Hepatocyte (in vitro differentiated cells): ENCODE measurements around the gene PLPPR3. TPM values are rescaled to one million over a fixed set of nuclear protein-coding genes. Genes with fewer than 3 reads are reported as not detected.

Experiments used
- DNase-seq: peaks from one replicate; pipeline ENCODE4 v3.0.0-alpha.2; 2016; ENCODE audit warnings: low spot score
- H2AFZ ChIP-seq: fragments of 200-600 bp; sonication (generic); 2 replicates; pipeline ENCODE4 v1.6.0; 2016; ENCODE audit warnings: antibody characterized with exemption, mild to moderate bottlenecking
- H3K27ac ChIP-seq: fragments of 200-600 bp; sonication (generic); 2 replicates; pipeline ENCODE4 v1.5.1; 2016; ENCODE audit warnings: mild to moderate bottlenecking
- H3K27me3 ChIP-seq: fragments of 200-600 bp; sonication (generic); 2 replicates; pipeline ENCODE4 v1.6.1; 2016
- H3K36me3 ChIP-seq: fragments of 200-600 bp; sonication (generic); replicated peaks from 2 replicates; pipeline ENCODE4 v1.5.1; 2016; ENCODE audit warnings: low read depth; ENCODE audit not compliant: insufficient read depth
- H3K4me1 ChIP-seq: fragments of 200-600 bp; sonication (generic); 2 replicates; pipeline ENCODE4 v1.5.1; 2016; ENCODE audit warnings: mild to moderate bottlenecking, moderate library complexity; ENCODE audit not compliant: insufficient read depth
- H3K4me2 ChIP-seq: fragments of 200-600 bp; sonication (generic); 2 replicates; pipeline ENCODE4 v1.6.0; 2016
- H3K4me3 ChIP-seq: fragments of 200-600 bp; sonication (generic); 2 replicates; pipeline ENCODE4 v1.5.1; 2016; ENCODE audit warnings: mild to moderate bottlenecking
- H3K79me2 ChIP-seq: fragments of 200-600 bp; sonication (generic); 2 replicates; pipeline ENCODE4 v1.6.0; 2017; ENCODE audit warnings: mild to moderate bottlenecking
- H3K9me2 ChIP-seq: fragments of 200-600 bp; sonication (generic); replicated peaks from 2 replicates; pipeline ENCODE4 v1.6.0; 2017; ENCODE audit warnings: mild to moderate bottlenecking; ENCODE audit not compliant: insufficient read depth
- H3K9me3 ChIP-seq: fragments of 200-600 bp; sonication (generic); 2 replicates; pipeline ENCODE4 v1.5.1; 2016; ENCODE audit warnings: low read depth, mild to moderate bottlenecking
- H4K20me1 ChIP-seq: fragments of 200-600 bp; sonication (generic); 2 replicates; pipeline ENCODE4 v1.6.0; 2016; ENCODE audit warnings: mild to moderate bottlenecking; ENCODE audit not compliant: insufficient read depth, poor library complexity, severe bottlenecking
- CTCF ChIP-seq: fragments of 200-600 bp; sonication (generic); IDR thresholded peaks from 2 replicates; pipeline ENCODE4 v1.5.1; 2016; ENCODE audit warnings: antibody characterized with exemption, mild to moderate bottlenecking; ENCODE audit not compliant: poor library complexity
- EZH2 ChIP-seq: fragments of 200-600 bp; sonication (generic); IDR thresholded peaks from 2 replicates; pipeline ENCODE4 v1.6.1; 2016; ENCODE audit warnings: antibody characterized with exemption, mild to moderate bottlenecking, borderline replicate concordance
- EZH2phosphoT487 ChIP-seq: fragments of 200-600 bp; sonication (generic); IDR thresholded peaks from one replicate; pipeline ENCODE4 v1.6.1; 2018; ENCODE audit warnings: antibody characterized with exemption, mild to moderate bottlenecking, low read depth, moderate library complexity; ENCODE audit not compliant: unreplicated experiment, severe bottlenecking
- WGBS: methylation state at CpG from one replicate; pipeline ENCODE4 v1.1.6; 2016; ENCODE audit warnings: low lambda C conversion rate; ENCODE audit errors: missing lambda C conversion rate; 5-methylcytosine and 5-hydroxymethylcytosine counted together
- polyA plus RNA-seq: library from polyadenylated mRNA; unstranded; fragments of >200 nt; fragmentation: Nextera tagmentation; extraction: Ambion mirVana; gene quantifications from 2 replicates; pipeline ENCODE4 v1.2.1, GENCODE V29; 2016
- total RNA-seq: library from RNA; depleted of rRNA; stranded (reverse); fragments of >200 nt; gene quantifications from 2 replicates; pipeline ENCODE4 v1.2.3, GENCODE V29; 2014

Gene PLPPR3
- total and polyA plus RNA-seq, 2 experiments from 2014 or later: 11.1 to 11.7 TPM

DNA sequence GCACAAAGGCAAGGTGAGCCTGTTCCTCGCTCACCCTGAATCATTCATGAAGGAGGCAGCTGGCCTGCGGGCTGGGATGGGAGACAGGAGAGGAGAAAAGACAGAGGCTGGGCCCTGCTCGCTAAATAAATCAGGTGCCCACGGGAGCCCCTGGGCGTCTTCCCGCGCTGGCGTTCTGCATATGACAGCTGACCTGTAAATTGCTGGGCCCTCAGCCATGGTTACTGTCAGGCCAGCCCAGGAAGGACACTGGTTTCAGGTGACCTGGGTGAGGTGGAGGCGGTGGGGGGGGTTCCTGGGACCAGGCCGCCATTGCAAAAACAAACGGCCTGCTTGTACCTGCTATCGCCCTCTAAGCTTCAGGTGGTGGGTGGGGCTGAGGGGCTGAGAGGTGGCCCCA lies 27.9 kb downstream of the PLPPR3 start:
- H3K4me3 ChIP-seq: no peak overlapping the region
- no peak overlapping the region for H3K4me2 ChIP-seq
- H3K9me3 ChIP-seq: no peaks in the 10 kb centered on the region
- H3K79me2 ChIP-seq: peaks cover 13% of the 10 kb centered on the region
- peaks cover 10% of the 10 kb centered on the region for H4K20me1 ChIP-seq
- H3K27ac ChIP-seq: no peak overlapping the region
- peaks cover 11% of the 10 kb centered on the region for H3K4me1 ChIP-seq
- H3K9me2 ChIP-seq: no peaks in the 10 kb centered on the region
- H3K27me3 ChIP-seq: no peaks in the 10 kb centered on the region
- no peak overlapping the region for H2AFZ ChIP-seq
- H3K36me3 ChIP-seq: no peaks in the 10 kb centered on the region
- no peak for DNase-seq
- 92% methylated on average over 12 of the region's 12 CpGs for WGBS
- TF ChIP-seq CTCF (no peak), EZH2 (no peak), EZH2phosphoT487 (no peak)

DNA sequence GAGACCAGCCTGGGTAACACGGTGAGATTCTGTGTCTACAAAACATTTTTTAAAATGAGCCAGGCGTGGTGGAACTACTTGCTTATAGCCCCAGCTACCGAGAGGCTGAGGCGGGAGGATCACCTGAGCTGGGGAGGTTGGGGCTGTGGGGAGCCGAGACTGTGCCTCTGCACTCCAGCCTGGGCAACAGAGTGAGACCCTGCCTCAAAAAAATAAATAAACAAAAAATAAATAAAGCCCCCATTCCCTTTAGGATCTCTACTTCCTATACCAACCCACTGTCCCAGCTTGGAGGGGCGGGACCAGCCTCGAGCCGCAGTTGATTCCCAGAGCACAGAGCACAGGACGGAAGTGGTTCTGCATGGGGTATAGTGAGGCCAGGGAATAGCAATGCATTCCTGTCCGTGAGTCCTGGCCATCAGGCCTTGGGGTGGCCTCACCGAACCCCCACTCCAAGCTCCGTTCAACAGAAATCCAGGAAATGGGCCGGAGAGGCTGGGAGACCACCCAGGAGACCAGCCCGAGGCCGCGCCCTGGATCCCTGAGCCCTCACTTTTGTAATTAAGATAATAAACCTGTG lies 29.4 kb downstream of the PLPPR3 start:
- DNase-seq: no peak
- Histone ChIP-seq H3K4me3 (no peak overlapping the region), H3K4me1 (peaks cover 16% of the 10 kb centered on the region), H3K27me3 (no peaks in the 10 kb centered on the region), H3K9me2 (no peaks in the 10 kb centered on the region), H2AFZ (no peak overlapping the region), H3K9me3 (no peaks in the 10 kb centered on the region), H3K36me3 (no peaks in the 10 kb centered on the region), H3K79me2 (peaks cover 3% of the 10 kb centered on the region), H3K4me2 (no peak overlapping the region), H4K20me1 (no peaks in the 10 kb centered on the region), H3K27ac (no peak overlapping the region)
- TF ChIP-seq CTCF (no peak), EZH2 (no peak), EZH2phosphoT487 (no peak)
- WGBS: 73% methylated on average over 16 of the region's 16 CpGs

DNA sequence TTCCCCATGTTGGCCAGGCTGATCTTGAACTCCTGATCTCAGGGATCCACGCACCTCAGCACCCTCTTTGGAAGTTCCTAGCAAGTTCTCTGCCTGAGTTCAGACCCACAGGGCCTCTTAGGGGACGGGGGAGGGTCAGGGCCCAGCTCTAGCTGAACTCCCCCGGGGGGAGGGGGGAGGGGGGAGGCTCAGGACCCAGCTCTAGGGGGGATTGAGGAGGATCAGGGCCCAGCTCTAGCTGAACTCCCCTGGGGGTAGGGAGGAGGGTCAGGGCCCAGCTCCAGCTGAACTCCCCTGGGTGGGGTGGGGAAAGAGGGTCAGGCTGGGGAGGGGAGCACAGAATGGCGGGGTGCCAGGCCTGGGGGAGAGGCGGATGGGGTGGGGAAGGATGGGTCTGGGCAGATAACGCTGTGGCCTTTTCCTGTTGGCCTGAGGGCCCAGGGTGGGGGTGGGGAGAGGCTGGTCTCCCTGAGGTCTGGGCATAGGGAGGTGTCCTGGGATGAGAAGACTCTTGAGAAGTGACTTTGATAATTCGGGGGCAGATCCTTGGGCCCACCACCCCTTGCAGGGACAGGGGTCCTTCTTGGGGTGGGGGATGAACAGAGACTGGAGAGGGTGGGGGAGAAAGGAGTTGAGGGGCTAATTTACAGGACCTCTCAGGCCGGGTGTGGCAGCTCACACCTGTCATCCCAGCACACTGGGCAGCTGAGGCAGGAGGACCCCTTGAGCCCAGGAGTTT lies 30.0 kb downstream of the PLPPR3 start:
- Histone ChIP-seq H4K20me1 (no peaks in the 10 kb centered on the region), H3K27ac (no peak overlapping the region), H3K9me2 (no peaks in the 10 kb centered on the region), H2AFZ (no peak overlapping the region), H3K27me3 (no peaks in the 10 kb centered on the region), H3K4me1 (peaks cover 16% of the 10 kb centered on the region), H3K79me2 (peaks cover 3% of the 10 kb centered on the region), H3K4me3 (no peak overlapping the region), H3K4me2 (no peak overlapping the region), H3K36me3 (no peaks in the 10 kb centered on the region), H3K9me3 (no peaks in the 10 kb centered on the region)
- DNase-seq: no peak
- TF ChIP-seq EZH2: no peak
- no peak for TF ChIP-seq EZH2phosphoT487
- TF ChIP-seq CTCF: no peak
- WGBS: 83% methylated on average over 6 of the region's 8 CpGs
